Pons (tissue), 1 donor: Measurements from ENCODE around the gene RIMBP2.

Experiments used
- DNase-seq: peaks from one replicate; pipeline ENCODE4 v3.0.0-alpha.2; 2016; ENCODE audit warnings: low spot score

The RIMBP2 gene

DNA sequence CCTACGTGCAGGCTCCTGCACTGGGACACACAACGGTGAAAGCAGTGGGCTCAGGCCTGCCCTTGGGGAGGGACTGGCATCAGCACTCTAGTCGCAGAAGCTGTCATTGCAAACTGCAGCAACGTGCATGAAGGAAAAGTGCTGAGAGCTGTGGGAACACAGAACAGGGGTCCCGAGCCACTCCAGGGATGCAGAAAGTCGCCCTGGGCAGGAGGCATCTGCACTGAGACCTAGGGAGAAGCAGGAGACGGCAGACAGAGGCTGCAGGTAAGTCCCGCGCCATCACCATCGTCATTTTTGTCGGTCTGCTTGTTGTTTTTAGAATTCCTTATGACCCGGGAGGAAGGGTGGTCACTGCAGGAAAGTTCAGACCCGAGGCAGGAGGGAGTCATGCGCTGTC, 21.6 kb upstream of the RIMBP2 start:
- DNase-seq: no peak

DNA sequence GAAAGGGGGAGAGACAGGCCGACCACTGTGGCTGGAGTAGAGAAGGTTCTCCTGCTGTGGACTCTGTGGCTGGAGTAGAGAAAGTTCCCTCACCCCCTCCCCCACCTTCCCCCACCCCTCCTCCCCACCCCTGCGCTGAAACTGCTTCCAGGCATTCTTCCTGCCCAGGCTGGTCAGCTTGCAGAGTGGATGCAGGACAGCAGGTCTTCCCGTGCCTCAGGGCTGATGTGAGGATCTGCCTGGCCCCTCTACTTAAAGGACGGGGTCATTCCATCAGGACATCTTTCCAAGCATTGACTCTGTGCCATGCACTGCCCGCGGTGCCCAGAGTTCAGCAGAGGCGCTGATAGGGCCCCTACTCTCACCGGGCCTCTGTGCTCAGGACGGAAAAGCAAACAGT, 13.2 kb upstream of the RIMBP2 start:
- no peak for DNase-seq

DNA sequence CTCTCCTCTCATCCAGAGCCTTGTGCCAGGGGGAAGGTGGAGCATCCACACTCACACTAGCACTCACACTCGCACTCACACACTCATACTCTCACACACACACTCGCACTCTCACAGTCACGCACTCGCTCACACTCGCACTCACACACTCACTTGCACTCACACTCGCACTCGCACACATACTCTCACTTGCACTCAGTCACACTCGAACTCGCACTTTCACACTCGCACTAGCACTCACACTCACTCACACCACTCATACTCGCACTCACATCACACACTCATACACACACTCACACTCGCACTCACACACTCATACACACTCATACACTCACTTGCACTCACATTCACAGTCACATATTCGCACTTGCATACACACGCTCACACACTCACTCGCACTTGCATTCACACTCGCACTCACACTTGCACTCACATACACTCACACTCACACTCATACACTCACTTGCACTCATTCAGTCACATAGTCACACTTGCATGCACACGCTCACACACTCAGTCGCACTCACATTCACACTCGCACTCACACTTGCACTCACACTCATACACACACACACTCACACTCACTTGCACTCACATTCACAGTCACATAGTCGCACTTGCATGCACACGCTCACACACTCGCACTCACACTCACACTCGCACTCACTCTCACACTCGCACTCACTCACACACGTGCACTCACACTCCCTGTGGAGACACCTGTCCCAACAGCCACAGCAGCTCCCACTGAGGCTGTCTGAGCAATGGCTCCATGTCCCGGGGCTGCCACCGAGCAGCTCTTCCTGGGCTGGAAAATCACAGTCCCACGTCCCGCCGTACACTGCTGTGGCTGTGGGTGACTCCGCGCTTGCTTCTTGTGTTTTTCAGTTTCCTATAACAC, 12.3 kb upstream of the RIMBP2 start:
- no peak for DNase-seq

DNA sequence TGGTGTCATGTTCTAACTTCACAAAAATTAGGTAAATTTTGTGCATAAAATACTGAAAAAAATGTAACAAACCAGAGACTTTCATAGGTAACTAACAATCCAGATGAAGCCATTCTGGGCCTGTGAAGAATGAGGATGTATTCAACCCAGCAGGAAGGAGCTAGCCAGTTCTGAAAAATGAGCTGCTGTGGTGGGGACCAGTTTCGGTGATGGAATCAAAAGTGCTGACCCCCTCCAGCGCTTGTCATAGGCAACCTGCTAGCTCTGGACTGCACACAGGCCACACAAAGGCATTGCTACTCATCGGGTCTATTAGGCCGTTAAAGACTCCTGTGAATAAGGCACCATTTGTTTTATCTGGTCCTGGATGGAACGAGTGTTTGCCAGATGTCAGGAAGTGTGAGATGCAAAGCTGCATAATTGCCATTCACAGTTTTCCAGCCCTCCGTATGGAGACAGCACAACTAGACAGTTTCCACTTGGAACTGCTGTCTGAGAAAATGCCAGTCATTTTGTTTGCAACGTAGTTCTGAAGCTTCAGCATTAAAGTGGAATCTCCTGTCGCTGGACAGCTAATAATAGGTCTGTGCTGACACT, 3.3 kb upstream of the RIMBP2 start:
- DNase-seq: peak; percentile 29

DNA sequence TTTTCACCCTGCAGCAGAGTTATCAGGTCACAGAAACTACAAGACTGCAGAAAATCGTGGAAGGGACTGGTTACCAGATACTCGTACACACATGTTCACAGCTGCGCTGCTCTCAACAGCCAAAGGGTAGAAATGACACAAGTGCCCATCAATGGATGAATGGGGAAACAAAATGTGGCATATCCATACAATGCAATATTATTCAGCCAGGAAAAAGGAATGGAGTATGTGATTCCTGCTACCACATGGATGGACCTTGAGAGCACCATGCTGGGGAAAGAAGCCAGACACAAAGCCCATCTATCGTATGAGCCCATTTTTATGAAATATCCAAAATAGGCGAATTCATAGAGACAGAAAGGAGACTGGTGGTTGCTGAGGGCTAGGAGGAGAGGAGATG, 1.7 kb upstream of the RIMBP2 start:
- DNase-seq: no peak

DNA sequence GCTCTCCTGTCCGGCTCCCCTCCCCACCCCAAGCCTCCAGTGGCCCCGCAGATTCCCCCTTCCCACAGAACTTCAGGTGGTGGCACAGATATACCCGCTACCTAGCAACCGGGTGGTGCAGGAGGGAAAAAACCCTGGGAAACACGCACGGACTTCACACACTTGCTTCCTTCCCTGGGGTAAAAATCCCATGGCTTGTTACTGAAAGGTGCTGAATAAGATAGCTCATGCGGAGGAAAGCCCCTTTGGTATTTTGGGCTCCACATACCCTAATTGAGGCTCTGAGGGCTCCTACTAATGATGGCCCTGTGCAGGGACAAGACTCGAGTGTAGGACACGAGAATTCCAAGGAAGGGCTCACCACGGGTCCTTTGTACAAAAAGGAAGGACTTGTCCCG, 869 bp upstream of the RIMBP2 start:
- no peak for DNase-seq

DNA sequence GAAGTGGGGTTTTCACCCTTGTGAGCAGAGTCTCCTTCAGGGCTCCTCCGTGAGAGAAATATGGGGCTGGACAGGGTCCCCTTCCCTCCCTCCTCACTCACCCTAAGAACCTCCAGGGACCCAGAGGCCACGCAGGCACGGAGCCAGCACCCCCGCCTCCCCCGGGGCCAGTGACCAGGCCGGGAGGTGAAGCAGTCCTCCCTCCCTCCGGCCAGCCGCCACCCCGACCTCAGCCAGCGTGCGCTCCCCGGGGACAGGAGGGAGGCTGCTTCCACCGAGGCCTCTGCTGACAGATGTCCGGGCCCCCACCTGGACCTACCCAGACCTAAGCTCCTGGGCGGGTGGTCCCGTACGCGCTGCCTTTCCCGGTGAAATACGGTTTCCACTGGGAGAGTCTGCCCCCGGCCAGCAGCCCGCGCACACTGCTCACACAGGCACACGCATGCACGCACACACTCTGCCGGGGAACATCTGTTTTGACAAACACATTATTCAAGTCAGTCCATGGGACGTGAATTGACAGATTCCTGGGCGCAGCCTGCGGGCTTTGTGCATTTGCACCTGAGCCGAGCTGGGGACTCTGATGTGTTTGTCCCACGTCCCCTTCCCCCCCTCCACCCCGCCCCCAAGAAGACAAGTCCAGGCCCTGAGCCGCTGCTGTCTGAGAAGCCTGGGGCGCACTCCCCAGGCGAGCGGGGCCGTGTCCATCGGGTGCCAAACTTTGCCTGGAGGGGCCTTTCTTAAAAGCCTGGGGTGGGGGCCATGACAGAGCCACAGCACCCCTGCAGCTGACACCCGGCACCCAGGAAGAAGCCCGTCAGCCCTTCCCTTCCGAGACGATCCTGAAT, 725 bp downstream of the RIMBP2 start:
- no peak for DNase-seq

DNA sequence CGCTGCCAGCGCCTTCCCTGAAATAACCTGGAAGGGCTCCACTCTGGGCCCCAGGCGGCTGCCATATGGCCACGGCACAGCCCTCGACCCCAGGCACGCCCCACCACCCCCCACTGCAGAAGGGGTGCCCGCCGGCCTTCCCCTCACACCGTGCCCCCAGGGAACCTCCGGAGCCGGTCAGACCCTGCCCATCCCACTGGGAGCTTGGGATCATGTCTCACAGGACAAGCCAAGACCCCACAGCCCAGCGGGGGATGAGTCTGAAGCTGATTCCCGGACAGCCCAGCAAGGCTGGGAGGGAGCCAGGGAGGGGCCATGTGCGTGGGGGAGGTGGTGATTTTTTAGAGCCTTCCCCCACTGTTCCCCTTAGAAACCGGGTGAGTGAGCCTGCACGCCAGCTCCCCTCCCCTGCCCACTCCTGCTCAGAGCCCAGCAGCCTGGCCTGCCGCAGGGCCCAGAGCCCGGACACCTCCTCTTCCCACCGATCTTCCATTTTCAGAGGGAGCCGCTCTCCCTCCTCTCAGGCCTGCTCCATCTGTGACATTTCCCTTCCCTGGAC, 1.4 kb downstream of the RIMBP2 start:
- no peak for DNase-seq

DNA sequence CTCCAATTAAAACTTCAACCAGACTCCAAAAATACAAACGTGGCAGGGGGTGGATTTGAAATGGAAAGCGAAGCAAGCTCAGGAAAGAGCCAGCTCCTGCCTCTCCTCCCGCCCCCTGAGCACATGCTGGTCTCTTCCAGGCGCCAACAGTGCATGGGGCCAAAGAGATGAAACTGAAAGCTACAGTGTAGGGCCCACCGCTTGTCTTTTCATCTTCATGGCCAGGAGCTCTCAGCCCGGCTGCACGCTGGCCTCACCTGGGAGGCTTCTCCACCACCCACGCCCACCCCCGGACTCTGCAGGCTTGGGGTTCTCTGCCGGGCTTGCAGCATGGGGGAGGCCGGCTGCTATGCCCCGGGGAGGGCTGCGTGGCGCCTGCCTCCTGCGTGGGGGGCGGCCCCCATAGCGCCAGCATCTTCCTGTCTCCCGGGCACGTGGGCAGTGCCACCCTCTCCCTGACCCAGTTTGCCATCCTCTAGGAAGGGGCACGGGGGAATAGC, 2.0 kb downstream of the RIMBP2 start:
- DNase-seq: no peak

DNA sequence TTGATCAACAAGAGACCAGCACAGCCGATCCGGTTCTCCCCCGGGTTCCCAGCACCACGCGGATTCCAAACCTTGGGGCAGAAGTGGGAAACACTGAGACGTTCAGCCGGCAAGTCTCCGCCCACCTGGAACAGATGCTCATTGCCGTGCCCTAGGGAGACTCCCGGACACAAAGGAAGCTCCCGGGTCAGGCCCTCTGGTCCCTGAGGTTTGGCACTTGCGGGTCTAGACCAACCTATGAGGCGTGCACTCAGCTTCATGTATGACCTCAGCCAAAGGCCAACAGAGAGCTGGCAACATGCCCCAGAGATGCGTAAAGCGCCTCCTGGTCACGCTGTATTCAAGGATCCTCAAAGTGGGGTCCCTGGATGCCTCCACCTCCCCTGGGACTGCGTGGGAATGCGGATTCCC, 2.5 kb downstream of the RIMBP2 start:
- no peak for DNase-seq

DNA sequence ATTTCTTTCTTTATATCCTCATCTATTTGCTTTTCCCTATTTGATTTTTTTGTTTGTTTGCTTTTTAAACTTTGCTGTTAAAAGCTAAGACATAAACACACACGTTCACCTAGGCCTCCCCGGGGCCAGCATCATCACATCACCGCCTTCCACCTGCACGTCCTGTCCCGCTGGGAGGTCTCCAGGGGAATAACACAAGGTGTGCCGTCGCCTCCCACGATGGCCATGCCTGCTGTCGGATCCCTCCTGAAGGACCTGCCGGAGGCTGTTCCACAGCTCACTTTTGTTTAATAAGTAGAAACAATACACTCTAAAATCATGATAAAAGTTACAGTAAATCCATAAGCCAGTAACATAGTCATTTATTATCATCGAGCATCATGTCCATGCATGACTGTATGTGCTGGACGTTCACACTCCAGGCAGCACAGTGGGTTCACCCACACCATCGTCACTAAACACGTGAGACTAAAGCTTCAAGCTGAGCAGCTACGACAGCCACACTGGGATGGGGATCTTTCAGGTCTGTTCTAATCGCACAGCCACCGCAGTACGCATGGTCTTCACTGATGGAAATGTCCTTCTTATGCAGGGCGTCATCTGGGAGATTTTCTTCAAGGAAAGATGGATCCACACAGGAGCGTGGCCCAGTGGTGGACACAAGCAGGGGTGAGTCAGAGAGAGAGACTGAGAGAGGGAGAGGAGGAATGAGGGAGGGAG, 3.6 kb downstream of the RIMBP2 start:
- no peak for DNase-seq

DNA sequence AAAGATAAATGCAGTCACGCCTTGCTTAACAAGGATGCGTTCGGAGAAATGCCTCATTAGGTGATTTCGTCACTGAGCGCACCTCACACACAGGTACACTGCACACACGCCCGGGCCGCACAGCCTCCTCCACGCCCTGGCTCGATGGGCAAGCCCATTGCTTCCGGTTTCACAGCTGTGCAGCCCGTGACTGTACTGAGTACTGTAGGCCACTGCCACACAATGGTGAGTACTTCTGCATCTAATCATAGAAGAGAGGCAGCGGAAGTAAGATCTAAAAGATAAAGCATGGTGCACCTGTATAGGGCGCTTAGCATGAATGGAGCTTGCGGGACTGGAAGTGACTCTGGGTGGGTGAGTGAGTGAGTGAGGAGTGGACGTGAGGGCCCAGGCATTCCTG, 4.3 kb downstream of the RIMBP2 start:
- no peak for DNase-seq

DNA sequence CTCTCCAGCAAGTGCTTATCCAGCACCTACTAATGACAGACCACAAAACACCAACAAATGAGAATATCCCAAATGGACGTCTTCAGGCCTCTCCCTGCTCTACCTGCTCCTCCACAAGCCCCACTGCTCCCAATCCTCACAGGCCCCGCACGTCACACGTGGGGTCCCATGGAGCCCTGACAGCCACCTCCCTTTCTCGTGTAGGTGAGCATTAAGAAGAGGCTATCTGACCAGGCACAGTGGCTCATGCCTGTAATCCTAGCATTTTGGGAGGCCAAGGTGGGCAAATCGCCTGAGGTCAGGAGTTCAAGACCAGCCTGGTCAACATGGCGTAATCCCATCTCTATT, 5.4 kb downstream of the RIMBP2 start:
- no peak for DNase-seq

DNA sequence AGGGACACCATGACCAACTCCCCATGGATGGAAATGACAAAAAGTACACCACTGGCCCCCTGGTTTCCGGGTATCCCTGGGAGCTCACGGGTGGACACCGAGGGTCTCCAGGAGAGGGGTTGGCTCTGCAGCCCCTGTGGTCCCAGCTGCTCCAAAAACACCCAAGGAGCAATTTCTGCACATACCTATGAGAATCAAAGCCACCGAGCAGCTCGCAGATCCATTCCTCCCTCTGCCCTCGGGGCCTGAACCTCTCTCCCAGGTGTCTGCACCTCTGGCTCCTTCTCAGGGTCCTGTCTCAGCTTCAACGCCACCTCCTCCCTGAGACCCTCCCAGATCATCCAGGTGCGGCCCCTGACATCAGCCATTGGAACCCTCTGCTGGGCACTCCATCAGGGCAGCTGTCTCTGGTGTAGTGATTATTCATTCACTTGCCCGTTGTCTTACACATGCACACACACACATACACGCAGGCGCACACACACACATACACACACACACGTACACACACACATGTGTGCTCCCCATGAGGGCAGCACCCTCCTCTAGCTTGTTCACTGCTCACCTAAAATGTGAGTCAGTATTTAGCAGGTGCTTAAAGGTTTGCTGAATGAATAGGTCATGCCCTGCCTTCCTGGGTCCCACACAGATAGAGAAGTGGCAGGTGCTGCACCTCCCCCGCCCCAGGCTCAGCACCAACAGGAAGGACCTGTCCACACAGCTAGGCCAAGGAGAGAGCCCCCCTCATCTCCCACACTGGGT, 5.9 kb downstream of the RIMBP2 start:
- DNase-seq: no peak

DNA sequence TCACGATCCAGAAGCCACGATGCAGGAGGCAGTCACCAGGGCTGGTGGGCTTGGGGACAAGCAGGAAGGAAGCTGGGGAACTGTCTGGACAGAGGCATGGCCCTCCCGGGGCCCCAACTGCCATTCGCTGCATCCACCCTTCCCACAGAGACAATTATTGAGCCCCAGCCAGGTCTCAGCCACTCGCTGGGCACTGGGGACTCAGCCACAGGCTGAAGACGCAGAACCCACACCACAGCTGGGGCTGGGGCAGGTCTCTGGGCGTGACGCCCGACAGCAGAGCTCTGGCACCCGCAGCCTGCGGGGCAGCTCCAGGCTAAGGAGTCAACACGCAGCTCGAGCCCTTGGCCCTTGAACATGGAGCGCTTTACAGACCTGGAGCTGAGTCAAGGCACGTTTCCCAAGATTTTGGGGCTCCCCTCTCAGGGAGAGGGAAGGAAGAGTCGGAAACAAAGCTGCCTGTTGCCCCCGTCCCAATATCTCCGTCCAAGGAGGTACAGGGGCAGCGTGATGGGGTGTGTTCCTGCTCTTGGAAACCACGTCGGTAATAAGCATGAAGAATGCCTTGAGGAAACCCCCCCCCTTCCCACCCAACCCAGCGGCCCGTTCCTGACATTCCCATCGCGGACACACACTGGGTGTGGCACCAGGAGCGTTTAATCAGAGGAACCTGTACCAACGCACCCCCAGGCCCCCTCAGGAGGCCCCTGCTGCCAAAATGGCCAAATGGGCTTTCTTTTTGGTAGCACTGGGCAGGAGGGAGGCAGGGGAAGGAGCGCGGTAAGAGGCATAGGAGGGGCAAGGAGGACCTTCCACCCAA, 6.7 kb downstream of the RIMBP2 start:
- DNase-seq: no peak

DNA sequence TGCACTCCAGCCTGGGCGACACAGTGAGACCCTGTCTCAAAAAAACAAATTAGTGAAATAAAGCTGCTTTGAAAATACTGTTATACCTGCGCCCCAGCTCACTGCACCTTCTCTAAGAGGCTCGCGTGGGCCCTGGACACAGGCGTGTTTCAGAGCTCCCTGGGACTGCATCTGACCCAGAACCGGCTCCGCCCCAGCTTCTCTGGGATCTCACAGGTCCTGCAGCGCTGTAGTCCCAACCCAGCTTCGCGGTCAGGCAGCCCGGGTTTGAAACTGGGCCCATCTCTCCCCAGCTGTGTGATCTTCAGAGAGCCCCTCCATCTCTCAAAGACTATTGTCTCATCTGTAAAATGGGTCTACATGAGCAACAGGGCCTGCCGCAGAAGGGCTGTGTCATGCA, 7.5 kb downstream of the RIMBP2 start:
- no peak for DNase-seq

DNA sequence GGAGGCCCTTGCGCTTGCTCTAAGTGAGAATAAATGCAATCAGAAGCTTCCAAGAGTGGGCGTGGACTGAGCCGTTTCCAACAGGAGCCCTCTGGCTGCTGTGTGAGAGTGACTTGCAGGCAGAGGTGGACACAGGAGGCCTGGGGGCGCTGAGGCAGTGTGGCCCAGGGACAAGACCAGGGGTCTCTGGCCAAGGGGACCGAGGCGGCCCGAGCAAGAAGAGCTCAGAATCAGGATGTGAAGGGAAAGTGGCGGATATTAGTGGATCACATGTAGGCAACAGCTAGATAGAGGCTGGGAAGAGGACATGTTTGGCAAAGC, 8.6 kb downstream of the RIMBP2 start:
- DNase-seq: no peak

DNA sequence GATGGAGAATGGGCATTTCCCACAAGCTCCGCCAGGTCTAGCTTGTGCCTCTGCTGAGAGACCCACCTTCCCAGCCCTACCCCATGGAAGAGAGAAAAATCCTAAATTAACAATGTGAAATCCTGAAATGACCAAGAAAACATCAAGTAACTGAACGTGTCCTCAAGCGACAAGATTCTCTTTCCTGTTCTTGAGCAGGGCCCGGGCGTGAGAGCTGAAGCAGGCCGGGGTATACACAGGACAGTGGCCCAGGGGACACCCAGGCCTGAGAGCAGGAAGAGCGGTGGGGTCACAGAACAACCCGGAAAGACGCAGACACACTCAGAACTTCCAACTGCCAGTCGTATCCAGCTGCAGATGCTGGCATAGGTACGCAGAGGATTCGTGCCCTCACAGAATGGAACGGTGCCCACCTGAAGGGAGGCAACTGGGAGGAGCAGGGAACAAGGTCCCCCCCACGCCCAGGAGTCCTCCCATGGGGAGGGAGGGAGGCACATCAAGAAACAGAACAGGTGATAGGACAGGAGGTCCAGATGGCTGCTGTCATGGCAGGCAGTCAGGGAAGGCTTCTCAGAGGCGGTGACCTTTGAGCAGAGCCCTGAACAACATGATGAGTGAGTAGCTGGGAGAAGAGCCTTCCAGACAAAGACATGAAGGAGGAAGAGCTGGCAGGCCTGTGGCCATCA, 9.1 kb downstream of the RIMBP2 start:
- no peak for DNase-seq

DNA sequence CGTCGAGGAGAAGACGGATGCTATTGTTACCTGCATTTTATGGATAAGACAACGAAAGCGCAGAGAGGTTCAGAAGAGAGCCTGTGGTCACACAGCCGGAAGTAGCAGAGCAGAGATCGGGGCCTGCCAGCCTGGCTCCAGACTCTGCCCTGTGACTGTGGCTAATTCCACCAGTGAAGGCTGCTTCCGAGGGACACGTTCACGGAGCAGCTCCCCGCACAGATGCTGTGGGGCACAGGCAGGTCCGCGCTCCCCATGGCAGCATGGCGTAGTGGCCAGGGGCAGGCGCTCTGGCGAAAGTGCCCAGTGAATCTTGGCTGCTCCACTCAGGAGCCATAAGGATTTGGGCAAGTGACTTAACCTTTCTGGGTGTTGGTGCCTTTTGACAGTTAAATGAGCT, 9.8 kb downstream of the RIMBP2 start:
- DNase-seq: no peak
